ENCODE data around the gene SLC1A3.

The SLC1A3 gene

GRCh38 chr5:36724467-36725332 lies 118.3 kb downstream of the SLC1A3 start:
- Histone ChIP-seq H3K27ac (no peak overlapping the region), H3K4me3 (ENCODE audit: low read depth, low read length) (no peak overlapping the region), H3K27me3 (replicated peaks) (no peaks in the 10 kb centered on the region), H3K36me3 (replicated peaks) (no peaks in the 10 kb centered on the region)
- TF ChIP-seq, protein P1, sequence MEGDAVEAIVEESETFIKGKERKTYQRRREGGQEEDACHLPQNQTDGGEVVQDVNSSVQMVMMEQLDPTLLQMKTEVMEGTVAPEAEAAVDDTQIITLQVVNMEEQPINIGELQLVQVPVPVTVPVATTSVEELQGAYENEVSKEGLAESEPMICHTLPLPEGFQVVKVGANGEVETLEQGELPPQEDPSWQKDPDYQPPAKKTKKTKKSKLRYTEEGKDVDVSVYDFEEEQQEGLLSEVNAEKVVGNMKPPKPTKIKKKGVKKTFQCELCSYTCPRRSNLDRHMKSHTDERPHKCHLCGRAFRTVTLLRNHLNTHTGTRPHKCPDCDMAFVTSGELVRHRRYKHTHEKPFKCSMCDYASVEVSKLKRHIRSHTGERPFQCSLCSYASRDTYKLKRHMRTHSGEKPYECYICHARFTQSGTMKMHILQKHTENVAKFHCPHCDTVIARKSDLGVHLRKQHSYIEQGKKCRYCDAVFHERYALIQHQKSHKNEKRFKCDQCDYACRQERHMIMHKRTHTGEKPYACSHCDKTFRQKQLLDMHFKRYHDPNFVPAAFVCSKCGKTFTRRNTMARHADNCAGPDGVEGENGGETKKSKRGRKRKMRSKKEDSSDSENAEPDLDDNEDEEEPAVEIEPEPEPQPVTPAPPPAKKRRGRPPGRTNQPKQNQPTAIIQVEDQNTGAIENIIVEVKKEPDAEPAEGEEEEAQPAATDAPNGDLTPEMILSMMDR (IDR thresholded peaks at IDR 0.05; ENCODE audit: low read depth, low read length, missing control alignments), result no peak
- in situ Hi-C loops (cut with HindIII; ENCODE audit: low pct_ligation_motif_present, low sequenced_read_pairs), result no loop called here
- no peak for DNase-seq

- TF ChIP-seq, protein P1 (IDR thresholded peaks at IDR 0.05; ENCODE audit: low read depth, low read length, missing control alignments), result no peak
Observed at GRCh38 chr5:36726317-36726716, 119.9 kb downstream of the SLC1A3 start.

DNA sequence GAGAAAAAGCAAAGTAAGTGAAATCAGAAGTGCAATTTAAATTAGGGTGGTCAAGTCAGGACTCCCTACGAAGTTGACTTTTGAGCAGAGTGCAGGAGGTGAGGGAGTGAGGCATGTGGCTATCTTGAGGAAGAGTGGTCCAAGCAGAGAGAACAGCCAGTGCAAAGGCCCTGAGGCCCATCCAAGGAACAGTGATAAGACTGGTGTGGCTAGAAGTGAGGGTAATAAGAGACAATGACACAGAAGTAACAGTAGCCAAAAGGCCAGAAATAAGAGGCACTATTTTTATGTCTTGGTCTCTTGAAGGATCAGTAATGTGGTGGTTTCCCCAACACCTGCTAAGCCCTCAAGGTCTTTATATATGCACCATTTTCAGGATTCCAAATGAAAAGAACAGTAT lies 120.4 kb downstream of the SLC1A3 start:
- TF ChIP-seq, protein P1 (IDR thresholded peaks at IDR 0.05; ENCODE audit: low read depth, low read length, missing control alignments), result no peak

More at GRCh38 chr5:36726317-36726716, 119.9 kb downstream of the SLC1A3 start:
- Histone ChIP-seq H3K36me3 (replicated peaks) (no peaks in the 10 kb centered on the region), H3K27ac (no peak overlapping the region), H3K27me3 (replicated peaks) (no peaks in the 10 kb centered on the region), H3K4me3 (ENCODE audit: low read depth, low read length) (no peak overlapping the region)
- in situ Hi-C loops (cut with HindIII; ENCODE audit: low pct_ligation_motif_present, low sequenced_read_pairs), result no loop called here
- DNase-seq, result no peak

DNA sequence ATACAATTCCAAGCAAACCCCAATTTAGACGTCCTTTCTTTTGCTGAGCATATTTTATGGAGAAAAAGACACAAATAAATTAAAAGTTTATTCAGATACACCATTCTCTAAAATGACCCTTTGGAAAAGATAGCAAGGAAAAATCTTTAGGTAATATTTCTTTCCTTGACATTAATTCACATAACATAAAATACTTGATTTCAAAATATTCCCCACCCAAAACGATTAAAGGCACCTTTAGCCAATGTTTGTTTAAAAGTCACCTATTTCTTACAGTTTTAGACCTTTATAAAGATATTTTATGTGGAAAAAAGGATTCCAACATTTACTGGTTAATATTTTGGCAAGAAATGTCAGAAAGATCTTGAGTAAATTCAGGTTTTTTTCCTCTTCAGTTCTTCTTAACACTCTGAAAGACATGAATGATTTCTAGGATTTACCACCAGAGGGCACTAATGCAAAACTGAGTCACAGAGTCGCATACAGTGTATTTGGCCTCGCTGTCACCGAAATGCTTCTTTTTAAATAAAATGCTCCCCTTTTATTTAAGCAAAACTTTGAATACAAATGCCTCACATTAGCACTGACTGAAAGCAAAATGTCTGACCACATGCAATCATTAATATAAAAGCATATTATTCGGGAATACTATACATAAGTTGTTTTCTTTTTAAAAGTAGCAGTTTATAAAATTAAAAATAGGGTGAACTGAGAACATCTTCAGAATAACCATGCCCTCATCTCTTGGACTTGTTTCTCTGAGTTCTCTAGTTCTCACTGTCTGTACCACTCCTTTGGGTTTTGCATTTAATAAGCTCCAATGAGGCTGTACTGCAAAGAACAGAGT lies 122.5 kb downstream of the SLC1A3 start:
- in situ Hi-C loops (cut with HindIII; ENCODE audit: low pct_ligation_motif_present, low sequenced_read_pairs), result no loop called here
- peak; percentile 49 for DNase-seq
- Histone ChIP-seq H3K27ac (no peak overlapping the region), H3K27me3 (replicated peaks) (no peaks in the 10 kb centered on the region), H3K4me3 (ENCODE audit: low read depth, low read length) (no peak overlapping the region), H3K36me3 (replicated peaks) (no peaks in the 10 kb centered on the region)
- TF ChIP-seq, protein P1 (IDR thresholded peaks at IDR 0.05; ENCODE audit: low read depth, low read length, missing control alignments), result peak; percentile 70

More for the DNA sequence above, 120.4 kb downstream of the SLC1A3 start:
- no peak for DNase-seq
- Histone ChIP-seq H3K27me3 (replicated peaks) (no peaks in the 10 kb centered on the region), H3K27ac (no peak overlapping the region), H3K36me3 (replicated peaks) (no peaks in the 10 kb centered on the region), H3K4me3 (ENCODE audit: low read depth, low read length) (no peak overlapping the region)
- in situ Hi-C loops (cut with HindIII; ENCODE audit: low pct_ligation_motif_present, low sequenced_read_pairs), result no loop called here

- in situ Hi-C loops (cut with HindIII; ENCODE audit: low pct_ligation_motif_present, low sequenced_read_pairs), result no loop called here
- no peak overlapping the region for H3K4me3 ChIP-seq (ENCODE audit: low read depth, low read length)
- no peaks in the 10 kb centered on the region for H3K36me3 ChIP-seq (replicated peaks)
- no peak for DNase-seq
- no peak overlapping the region for H3K27ac ChIP-seq
- TF ChIP-seq, protein P1 (IDR thresholded peaks at IDR 0.05; ENCODE audit: low read depth, low read length, missing control alignments), result no peak
- H3K27me3 ChIP-seq (replicated peaks), result no peaks in the 10 kb centered on the region
Observed at GRCh38 chr5:36730537-36731216, 124.3 kb downstream of the SLC1A3 start.

Data from brain microvascular endothelial cell (primary cell).